ENCODE data around the gene ZBP1. TPM values are rescaled to one million over a fixed set of nuclear protein-coding genes. Genes with fewer than 3 reads are reported as not detected.
A peak's percentile ranks its signal among the peaks of the same experiment; 100 is the strongest.

The ZBP1 gene
- total RNA-seq, 2 donors from 2014 or later, result 0.70 to 1.6 TPM

DNA sequence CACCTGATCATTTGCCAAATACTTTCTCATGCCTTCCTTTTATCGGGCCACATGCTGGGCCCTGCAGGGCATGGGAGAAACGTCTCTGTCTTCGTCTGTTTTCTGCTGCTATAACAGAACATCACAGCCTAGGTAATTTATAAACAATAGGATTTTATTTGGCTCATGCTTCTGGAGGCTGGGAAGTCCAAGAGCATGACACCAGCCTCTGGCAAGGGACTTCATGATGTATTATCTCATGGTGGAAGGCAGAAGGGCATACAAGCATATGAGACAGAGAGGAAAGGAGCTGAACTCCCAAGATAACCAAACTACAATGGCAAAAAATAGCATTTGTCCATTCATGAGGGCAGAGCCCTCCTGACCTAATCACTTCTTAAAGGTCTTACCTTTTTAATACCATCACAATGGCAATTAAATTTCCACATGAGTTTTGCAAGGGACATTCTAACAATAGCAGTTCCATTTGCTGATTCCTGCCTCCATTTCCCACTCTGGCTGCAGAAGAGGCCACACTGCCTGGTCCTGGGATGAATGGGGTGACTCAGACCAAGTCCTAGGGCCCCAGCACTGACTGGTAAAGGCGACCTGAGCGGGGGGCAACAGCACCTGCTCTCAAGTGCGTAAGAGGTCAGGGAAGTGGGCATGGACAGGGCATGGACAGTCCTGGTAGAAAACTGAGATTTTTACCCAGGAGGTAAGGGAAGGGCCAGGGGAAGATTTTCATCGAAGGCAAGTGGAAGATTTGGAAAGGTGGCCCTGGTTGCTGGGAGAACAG lies 5.1 kb upstream of the ZBP1 start:
- Mint-ChIP-seq H3K36me3 (ENCODE audit: insufficient read depth in 2 of 2) (peaks cover 8 to 12% of the 10 kb centered on the region in 2 donors), H3K4me3 (no peak overlapping the region), H3K4me1 (ENCODE audit: low read depth) (peaks cover 71% of the 10 kb centered on the region), H3K9me3 (peaks cover 2 to 4% of the 10 kb centered on the region in 2 donors), H3K27ac (no peak overlapping the region), H3K27me3 (ENCODE audit: low read depth) (no peaks in the 10 kb centered on the region)
- no peak for ATAC-seq (replicated peaks in 1 of 2)
- no peak for DNase-seq

DNA sequence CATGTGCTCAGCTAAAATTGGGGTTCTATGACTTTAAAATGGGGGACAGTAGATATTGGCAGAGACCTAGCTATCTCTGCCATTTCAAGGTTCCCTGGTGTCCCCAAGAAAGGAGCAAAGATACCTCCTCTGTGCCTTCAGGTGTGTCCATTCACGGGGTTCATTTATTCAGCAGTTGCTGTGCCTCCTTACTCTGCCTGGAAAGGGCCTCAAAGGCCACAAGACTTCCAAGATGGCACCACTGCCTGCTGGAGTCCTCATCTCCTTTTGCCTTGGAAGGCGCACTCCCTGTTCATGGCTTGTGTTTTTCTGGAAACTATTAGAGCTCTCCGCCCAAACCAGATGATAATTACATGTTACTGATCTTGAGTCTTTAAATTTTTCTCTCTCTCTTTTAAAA lies 3.9 kb upstream of the ZBP1 start:
- H3K27ac Mint-ChIP-seq, result no peak overlapping the region
- no peak for ATAC-seq (replicated peaks in 1 of 2)
- H3K9me3 Mint-ChIP-seq, result peaks cover 2 to 4% of the 10 kb centered on the region in 2 donors
- peaks cover 71% of the 10 kb centered on the region for H3K4me1 Mint-ChIP-seq (ENCODE audit: low read depth)
- H3K27me3 Mint-ChIP-seq (ENCODE audit: low read depth), result no peaks in the 10 kb centered on the region
- H3K36me3 Mint-ChIP-seq (ENCODE audit: insufficient read depth in 2 of 2), result peaks cover 8 to 12% of the 10 kb centered on the region in 2 donors
- no peak for DNase-seq
- no peak overlapping the region for H3K4me3 Mint-ChIP-seq

DNA sequence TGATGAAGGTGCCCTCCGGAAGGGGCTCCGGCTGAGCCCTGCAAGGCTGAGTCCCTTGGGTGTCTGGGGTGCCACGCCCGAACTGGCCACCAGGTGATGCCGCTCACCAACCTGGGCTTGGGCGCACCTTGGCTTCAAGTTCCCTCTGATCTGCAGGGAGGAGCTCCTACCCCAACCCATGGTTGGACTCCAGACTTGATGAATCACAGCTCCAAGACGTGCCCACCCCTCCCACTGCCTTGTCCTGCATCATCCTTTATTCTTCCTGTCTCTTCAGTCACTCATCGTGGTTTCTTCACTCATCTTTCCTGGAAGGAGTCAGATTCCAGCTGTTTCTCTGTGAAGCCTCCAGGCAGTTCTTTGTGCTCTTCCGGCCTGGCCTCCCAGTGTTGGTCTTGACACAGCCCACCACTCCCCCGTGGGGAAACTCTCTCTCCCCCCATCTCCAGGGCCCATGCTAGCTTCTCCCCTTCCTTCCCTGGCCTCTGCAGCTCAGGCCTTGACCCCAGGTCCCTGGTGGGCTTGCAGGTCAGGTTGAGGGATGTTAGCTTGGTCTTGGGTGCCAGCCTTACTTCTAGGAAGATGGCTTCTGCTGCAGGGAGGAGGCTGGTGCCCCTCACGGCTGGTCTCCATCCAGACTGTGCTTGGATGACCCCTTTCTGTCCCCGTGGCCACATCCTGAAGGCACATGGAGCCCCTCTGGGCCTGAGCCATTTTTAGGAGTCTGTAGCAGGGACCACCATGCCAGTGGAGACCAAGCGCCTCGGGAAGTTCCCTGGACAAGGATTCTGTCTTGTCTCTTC lies 2.6 kb upstream of the ZBP1 start:
- DNase-seq (peak; percentile 73 to 77), ATAC-seq (replicated peaks in 1 of 2) (no peak)
- Mint-ChIP-seq H3K27me3 (ENCODE audit: low read depth) (no peaks in the 10 kb centered on the region), H3K36me3 (ENCODE audit: insufficient read depth in 2 of 2) (peaks cover 8 to 12% of the 10 kb centered on the region in 2 donors), H3K9me3 (peaks cover 2 to 4% of the 10 kb centered on the region in 2 donors), H3K4me3 (peak overlapping the region in 1 of 2 donors; percentile 28), H3K27ac (no peak overlapping the region), H3K4me1 (ENCODE audit: low read depth) (peaks cover 74% of the 10 kb centered on the region)

DNA sequence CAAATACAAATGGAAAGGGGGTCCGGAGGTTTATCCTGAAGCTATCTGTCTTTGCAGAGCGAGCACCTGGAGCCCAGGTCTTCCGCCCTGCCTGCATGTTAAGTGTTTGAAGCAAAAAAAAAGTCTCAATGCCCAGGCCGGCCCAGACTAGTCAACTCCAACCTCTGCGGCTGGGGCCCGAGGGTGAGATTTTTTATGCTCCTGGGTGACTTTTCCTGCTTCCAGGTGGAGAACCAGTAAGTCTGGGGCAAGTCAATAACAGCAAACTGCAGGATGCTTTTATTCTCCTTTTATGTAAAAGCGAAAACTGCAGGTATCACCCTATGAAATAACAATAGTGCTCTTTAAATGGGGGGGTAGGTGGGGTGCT lies 2.0 kb upstream of the ZBP1 start:
- peaks cover 4% of the 10 kb centered on the region for H3K27me3 Mint-ChIP-seq (ENCODE audit: low read depth)
- DNase-seq, result no peak
- H3K4me1 Mint-ChIP-seq (ENCODE audit: low read depth), result peaks cover 74% of the 10 kb centered on the region

DNA sequence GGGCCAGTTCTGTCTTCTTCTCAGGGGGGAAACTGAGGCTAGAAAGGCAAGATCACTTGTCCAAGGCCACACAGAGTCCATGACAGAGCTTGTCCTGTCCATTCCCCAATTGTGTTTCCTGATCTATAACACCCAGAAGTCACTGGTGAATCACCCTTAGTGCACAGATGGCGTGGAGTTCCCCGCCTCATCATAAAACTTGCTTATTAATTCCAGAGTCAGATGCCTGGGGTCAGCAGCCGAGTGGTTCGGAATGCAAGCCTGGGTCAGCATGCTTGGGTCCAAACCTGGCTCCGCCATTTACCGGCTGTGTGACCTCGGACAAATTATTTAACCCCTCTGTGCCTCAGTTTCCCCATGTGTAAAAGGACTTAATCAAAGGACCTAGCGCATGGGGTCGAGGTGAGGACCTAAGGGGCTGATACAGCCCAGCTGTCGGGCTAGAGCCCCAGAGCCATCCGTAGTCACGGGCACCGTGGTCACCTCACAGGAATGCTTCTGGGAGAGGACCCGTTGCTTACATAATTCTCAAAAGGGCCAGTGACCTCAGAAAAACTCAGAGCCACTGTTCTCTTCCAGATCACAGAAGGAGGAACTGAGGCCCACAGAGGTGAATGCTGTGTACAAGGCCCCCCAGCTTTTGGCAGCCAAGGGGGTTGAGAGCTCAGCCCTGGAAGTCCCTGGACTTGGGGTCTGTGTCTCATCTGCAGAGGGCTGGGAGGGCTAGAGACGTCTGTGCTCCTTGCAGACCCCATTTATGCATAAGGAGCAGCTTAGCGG lies 1.4 kb upstream of the ZBP1 start:
- Mint-ChIP-seq H3K4me3 (peak overlapping the region; percentile 79 to 87), H3K36me3 (ENCODE audit: insufficient read depth in 2 of 2) (peaks cover 8 to 12% of the 10 kb centered on the region in 2 donors), H3K9me3 (peaks cover 2 to 4% of the 10 kb centered on the region in 2 donors), H3K4me1 (ENCODE audit: low read depth) (peaks cover 71% of the 10 kb centered on the region), H3K27me3 (ENCODE audit: low read depth) (peaks cover 8% of the 10 kb centered on the region), H3K27ac (peak overlapping the region; percentile 42)
- DNase-seq, result no peak
- ATAC-seq (replicated peaks in 1 of 2), result no peak

More for the DNA sequence above, 2.0 kb upstream of the ZBP1 start:
- H3K36me3 Mint-ChIP-seq (ENCODE audit: insufficient read depth in 2 of 2), result peaks cover 8 to 12% of the 10 kb centered on the region in 2 donors
- H3K4me3 Mint-ChIP-seq, result peak overlapping the region in 1 of 2 donors; percentile 28
- ATAC-seq (replicated peaks in 1 of 2), result no peak
- H3K27ac Mint-ChIP-seq, result no peak overlapping the region
- H3K9me3 Mint-ChIP-seq, result peaks cover 2 to 4% of the 10 kb centered on the region in 2 donors

DNA sequence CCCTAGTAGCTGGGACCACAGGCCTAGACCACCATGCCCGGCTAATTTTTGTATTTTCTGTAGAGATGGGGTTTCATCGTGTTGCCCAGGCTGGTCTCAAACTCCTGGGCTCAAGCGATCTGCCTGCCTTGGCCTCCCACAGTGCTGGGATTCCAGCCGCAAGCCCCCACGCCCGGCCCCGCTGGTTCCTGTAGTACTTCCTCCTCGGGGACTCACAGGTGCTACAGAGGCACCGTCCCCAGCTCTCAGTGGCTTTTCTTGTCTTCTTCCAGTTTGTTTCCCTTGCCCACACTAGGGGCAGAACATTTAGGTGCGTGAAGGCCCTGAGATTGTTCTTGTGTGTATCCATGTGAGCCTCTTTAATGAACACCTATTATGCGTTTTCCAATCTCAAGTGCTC lies 773 bp upstream of the ZBP1 start:
- peaks cover 8% of the 10 kb centered on the region for H3K27me3 Mint-ChIP-seq (ENCODE audit: low read depth)
- peak overlapping the region; percentile 42 for H3K27ac Mint-ChIP-seq
- DNase-seq, result no peak
- no peak for ATAC-seq (replicated peaks in 1 of 2)
- H3K9me3 Mint-ChIP-seq, result peaks cover 2 to 4% of the 10 kb centered on the region in 2 donors
- H3K4me3 Mint-ChIP-seq, result peak overlapping the region; percentile 79 to 87
- H3K4me1 Mint-ChIP-seq (ENCODE audit: low read depth), result peaks cover 65% of the 10 kb centered on the region
- H3K36me3 Mint-ChIP-seq (ENCODE audit: insufficient read depth in 2 of 2), result peaks cover 6 to 9% of the 10 kb centered on the region in 2 donors

DNA sequence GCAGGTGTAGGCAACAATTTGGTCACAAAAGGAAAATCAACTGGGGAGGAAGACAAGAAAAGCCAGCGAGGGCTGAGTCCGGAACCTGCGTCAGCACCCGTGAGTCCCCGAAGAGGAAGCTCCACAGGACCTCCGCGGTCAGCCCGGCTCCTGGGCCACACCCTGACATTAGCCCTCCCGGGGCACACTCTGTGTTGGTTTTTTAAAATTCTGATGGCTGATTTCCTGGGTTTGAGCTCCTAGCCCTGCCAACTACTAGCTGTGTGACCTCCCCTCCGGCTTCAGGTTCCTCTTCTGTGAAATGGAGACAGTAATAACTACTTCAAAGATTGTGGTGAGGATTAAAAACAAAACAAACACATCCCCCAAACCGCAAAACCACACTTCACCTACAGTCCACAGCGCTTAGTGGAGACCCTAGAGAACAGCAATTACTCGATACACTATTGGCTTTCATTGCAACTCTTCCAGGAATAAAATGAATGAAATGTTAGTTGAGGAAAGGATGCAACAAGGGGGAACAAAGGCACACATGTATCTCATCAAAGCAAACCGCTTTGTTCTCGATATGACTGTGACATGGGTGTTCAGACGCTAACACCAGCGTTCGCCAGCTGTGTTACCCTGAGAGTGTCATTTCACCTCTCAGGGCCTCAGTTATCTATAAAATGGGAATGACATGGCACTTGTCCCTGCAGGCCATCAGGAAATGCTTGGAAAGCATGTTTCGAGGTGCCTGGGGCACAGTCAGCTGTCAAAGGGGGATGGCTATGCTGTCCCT lies 985 bp downstream of the ZBP1 start:
- Mint-ChIP-seq H3K36me3 (ENCODE audit: insufficient read depth in 2 of 2) (no peaks in the 10 kb centered on the region), H3K27me3 (ENCODE audit: low read depth) (peaks cover 8% of the 10 kb centered on the region)

DNA sequence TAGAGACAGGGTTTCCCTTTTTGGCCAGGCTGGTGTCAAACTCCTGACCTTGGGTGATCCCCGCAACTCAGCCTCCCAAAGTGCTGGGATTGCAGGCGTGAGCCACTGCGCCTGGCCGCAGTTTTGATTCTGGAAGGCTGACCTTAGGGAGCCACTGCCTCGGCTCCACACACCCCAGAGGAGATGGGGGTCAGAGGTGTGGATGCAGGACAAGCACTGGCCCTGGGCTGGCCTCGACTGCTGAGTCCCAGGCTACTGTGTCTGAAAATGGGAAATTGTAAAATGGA lies 1.5 kb downstream of the ZBP1 start:
- peaks cover 59% of the 10 kb centered on the region for H3K4me1 Mint-ChIP-seq (ENCODE audit: low read depth)
- peak overlapping the region; percentile 79 to 87 for H3K4me3 Mint-ChIP-seq
- ATAC-seq (replicated peaks in 1 of 2) (no peak), DNase-seq (no peak)
- no peaks in the 10 kb centered on the region for H3K9me3 Mint-ChIP-seq
- H3K27me3 Mint-ChIP-seq (ENCODE audit: low read depth), result peaks cover 8% of the 10 kb centered on the region
- no peaks in the 10 kb centered on the region for H3K36me3 Mint-ChIP-seq (ENCODE audit: insufficient read depth in 2 of 2)
- peak overlapping the region; percentile 92 for H3K27ac Mint-ChIP-seq

More for the DNA sequence above, 985 bp downstream of the ZBP1 start:
- DNase-seq (peak; percentile 82), ATAC-seq (replicated peaks in 1 of 2) (peak; percentile 79 to 80)
- Mint-ChIP-seq H3K27ac (peak overlapping the region; percentile 92), H3K4me3 (peak overlapping the region; percentile 79 to 87), H3K9me3 (no peaks in the 10 kb centered on the region), H3K4me1 (ENCODE audit: low read depth) (peaks cover 59% of the 10 kb centered on the region)

DNA sequence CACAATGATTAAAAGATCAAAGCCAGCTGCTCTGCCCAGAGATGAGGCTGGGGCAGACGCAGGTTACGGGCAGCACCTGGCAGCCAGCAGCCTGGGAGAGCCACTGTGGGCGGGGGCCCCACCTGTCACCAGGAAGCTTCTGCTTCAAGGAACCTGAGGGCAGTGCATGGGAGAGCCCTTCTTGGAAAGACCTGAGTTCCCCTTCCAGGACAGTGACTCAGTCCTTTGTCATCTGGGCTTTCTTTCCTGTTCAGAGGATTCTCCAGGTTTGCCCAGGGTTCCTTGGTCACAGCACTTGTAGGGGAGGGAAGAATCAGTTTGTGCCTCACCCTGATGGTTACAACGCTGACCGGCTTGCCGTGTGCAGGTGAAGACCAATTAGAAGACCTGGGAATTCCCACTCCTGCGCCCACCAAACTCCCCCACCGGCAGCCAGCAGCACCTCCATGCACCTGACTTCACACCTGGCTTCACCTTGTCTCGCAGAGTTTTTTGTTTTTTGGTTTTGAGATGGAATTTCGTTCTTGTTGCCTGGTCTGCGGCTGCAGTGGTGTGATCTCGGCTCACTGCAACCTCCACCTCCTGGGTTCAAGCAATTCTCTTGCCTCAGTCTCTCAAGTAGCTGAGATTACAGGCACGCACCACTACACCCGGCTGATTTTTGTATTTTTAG lies 2.0 kb downstream of the ZBP1 start:
- Mint-ChIP-seq H3K9me3 (no peaks in the 10 kb centered on the region), H3K27ac (peak overlapping the region; percentile 92), H3K27me3 (ENCODE audit: low read depth) (peaks cover 8% of the 10 kb centered on the region), H3K4me1 (ENCODE audit: low read depth) (peaks cover 59% of the 10 kb centered on the region), H3K4me3 (peak overlapping the region; percentile 79 to 87), H3K36me3 (ENCODE audit: insufficient read depth in 2 of 2) (no peaks in the 10 kb centered on the region)
- ATAC-seq (replicated peaks in 1 of 2), result peak in 1 of 2 donors; percentile 3
- DNase-seq, result peak in 1 of 2 donors; percentile 49

DNA sequence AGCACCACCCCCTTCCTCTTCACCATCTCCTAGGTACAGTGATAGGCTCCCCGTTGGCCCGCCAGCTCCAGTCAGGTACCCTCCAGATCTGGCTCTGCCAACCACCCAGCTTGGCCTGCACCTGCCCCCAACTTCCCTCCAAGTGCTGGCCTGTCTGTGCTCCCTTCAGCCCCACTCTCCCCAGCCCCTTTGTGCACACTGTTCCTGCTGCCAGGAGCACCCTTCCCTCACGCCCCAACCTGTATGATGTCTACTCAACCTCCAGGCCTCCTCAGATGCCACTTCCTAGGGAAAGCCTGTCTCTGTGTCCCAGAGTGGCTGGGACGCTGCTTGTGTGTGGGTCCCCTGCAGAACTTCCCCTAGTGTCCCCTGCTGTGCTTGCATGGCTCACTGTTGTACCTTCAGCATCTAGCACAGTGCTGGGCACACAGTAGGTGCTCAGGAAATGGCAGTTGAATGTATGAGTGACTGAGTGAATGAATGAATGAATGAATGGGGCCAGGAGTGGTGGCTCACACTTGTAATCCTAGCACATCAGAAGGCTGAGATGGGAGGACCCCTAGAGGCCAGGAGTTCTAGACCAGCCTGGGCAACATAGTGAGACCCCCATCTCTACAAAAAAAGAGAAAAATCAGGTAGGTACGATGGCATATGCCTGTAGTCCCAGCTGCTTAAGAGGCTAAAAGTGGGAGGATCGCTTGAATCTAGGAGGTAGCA lies 3.0 kb downstream of the ZBP1 start:
- H3K27me3 Mint-ChIP-seq (ENCODE audit: low read depth), result peaks cover 8% of the 10 kb centered on the region
- H3K4me3 Mint-ChIP-seq, result peak overlapping the region in 1 of 2 donors; percentile 20
- H3K9me3 Mint-ChIP-seq, result no peaks in the 10 kb centered on the region
- no peaks in the 10 kb centered on the region for H3K36me3 Mint-ChIP-seq (ENCODE audit: insufficient read depth in 2 of 2)
- no peak overlapping the region for H3K27ac Mint-ChIP-seq
- no peak for ATAC-seq (replicated peaks in 1 of 2)
- H3K4me1 Mint-ChIP-seq (ENCODE audit: low read depth), result peaks cover 51% of the 10 kb centered on the region
- DNase-seq, result peak in 1 of 2 donors; percentile 0

DNA sequence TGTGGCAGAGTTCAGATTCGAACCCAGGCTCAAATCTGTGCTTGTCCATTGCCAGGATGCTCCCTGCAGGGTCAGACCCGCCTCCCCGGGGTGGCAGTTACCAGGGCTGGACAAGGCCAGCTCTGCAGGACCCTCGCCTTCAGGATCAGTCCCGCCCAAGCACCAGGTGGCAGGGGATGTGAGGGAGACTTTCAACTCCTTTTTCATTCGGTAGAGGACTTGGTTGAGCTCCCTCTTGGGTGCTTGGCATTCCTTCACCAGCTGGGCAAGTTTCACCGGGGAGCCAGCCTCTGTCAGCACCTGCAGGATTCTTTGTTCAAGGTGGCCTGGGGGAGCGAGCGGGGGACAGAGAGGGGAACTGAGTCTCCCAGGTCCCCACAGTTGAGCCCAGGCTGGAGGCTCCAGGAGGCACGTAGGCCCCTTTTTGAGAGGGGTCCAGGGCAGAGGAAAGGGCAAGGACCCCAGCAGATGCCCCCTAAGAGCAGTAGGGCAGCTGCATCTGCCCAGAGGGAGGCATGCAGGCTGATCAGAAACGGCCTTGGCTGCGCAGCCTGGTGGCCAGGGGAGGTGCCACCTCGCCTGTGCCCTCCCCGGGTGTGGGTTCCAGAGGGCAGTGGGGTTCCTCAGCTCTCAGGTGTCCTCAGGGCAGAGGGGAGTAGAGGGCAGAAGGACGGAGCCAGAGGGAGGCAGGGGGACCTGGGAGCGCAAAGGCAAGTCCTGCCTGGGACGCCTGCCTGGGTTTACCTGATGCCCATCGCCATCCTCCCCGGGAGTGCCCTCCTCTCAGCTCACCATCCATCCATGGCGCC lies 3.9 kb downstream of the ZBP1 start:
- Mint-ChIP-seq H3K4me3 (no peak overlapping the region), H3K27me3 (ENCODE audit: low read depth) (peaks cover 8% of the 10 kb centered on the region), H3K36me3 (ENCODE audit: insufficient read depth in 2 of 2) (no peaks in the 10 kb centered on the region), H3K9me3 (no peaks in the 10 kb centered on the region), H3K27ac (no peak overlapping the region), H3K4me1 (ENCODE audit: low read depth) (peaks cover 43% of the 10 kb centered on the region)
- ATAC-seq (replicated peaks in 1 of 2) (no peak), DNase-seq (no peak)

Measured in activated T-cell treated with anti-CD3 and anti-CD28 coated beads, Interleukin-2, amount 50 U/mL, for 72 hours (primary cell).